ENCODE results near the gene TFCP2L1.

The TFCP2L1 gene

DNA sequence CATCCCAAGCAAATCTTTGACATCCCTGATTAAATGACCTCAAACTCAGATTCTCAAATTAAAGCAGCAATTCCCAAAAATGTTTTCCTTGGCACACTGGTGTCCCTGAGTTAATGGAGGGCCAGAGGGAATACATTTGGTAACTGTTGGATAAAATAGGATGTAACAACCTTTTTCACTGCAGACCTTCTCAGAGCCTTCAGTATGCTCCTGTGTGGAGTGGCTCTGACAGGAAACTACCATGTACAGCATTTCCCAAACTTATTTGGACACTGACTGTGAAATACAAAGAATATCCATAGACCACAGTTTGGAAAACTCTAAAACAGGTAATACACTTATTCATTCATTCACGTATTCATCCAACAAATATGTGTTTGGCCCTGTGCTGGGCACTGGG lies 91.8 kb downstream of the TFCP2L1 start:
- FAIRE-seq: no peak

DNA sequence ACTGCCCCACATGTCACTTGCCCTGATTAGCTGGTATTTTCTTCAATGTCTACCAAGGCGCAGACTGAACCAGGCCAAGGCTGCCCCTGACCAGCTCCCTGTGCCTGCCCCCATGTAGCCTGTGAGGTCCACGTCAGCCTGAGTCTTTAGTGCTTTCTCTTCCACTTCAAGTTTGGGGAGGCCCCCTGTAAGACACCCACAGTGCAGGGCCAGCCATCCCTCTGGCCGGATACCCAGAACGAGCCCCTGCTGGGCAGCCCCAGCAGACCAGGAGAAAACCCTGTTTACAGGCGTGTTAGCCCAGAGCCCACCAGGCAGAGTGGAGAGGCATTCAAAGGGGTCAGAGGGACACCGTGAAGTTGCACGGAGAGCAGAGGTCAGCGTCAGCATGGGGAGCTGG lies 92.4 kb downstream of the TFCP2L1 start:
- no peak for FAIRE-seq

DNA sequence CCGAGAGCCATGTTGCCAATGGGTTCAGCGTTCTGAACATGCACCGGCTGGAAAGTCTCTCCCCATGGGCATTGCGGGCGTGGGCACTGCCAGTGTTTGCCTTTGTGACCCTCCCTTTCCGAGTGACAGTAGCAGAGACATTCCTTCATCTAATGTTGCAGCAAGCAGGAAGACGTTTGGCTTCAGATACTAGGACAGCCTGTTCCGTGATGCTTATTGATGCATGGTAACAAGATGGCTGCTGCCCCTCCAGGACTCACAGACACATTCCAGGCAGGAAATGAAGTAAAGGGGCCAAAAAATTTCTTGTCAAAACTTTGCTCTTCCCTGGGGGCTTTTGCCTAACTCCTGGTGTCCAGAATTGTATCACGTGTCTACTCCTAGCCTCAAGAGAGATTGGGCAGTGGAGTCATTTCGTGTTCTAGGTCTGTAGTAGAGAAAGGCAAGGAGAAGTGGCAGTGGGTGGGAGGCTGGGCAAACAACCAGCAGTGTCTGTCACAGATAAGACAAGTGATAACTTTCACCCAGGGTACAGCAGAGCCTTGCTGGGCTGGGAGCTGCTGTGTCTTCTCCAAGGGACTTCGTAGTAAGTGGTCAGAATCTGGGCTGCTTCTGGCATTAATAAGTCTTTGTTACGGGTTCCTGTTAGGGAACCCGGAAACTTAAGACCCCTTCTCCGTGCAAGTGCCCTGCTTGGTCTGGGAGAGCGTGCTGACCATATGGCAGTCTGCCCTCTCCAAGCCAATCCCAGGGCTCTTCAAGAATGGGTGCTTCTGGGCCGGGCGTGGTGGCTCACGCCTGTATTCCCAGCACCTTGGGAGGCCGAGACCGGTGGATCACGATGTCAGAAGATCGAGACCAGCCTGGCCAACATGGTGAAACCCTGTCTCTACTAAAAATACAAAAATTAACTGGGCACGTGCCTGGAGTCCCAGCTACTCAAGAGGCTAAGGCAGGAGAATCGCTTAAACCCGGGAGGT lies 93.5 kb downstream of the TFCP2L1 start:
- FAIRE-seq: no peak

DNA sequence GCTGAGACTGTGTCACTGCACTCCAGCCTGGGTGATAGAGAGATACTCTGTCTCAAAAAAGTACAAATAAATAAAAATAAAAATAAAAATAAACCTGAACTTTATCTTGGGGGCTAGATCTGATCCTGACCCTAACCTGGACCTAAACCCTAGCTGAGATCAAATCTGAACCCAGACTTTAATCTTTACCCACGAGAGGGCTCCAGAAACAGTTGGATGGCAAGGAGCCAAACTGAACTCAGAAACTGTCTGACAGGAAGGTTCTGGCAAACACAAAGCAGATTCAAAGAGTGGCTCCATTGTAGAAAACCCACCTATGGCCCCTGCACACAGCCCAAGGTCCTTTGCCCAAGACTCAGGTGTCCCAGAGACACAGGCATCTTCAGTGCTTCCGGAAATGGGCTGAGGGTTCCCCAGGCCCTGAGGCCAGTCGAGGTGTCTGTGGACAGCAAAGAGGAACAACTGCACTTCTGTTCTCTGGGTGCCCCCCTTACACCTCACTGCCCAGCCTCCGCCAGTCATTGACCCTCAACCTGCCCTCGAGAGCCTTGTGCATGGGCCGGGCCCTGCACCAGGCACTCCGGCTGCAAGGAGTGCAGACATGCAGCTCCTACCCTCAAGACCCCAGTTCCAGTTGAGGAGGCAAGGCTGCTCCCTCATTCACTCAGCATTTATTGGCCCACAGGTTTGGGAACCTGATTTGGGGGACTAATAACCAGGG lies 95.2 kb downstream of the TFCP2L1 start:
- no peak for FAIRE-seq

DNA sequence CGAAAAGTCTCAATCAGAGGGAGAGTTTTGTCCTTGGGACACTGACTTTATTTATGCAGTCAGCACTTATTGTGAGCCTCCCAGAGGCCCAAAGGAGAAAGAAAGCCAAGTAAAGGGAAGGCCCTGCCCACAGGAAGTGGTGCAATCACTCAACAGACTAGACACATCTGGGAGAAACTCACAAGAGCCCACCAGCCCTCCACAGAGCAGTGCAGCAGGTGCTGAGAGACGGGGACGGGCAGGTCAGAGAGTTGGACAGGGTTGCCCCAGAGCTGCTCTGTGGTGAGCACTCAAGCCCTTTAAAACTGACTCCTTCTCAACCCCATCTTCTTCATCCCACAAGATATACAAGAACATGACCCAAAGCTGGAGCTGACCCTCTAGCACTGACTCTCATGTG lies 96.0 kb downstream of the TFCP2L1 start:
- no peak for FAIRE-seq

DNA sequence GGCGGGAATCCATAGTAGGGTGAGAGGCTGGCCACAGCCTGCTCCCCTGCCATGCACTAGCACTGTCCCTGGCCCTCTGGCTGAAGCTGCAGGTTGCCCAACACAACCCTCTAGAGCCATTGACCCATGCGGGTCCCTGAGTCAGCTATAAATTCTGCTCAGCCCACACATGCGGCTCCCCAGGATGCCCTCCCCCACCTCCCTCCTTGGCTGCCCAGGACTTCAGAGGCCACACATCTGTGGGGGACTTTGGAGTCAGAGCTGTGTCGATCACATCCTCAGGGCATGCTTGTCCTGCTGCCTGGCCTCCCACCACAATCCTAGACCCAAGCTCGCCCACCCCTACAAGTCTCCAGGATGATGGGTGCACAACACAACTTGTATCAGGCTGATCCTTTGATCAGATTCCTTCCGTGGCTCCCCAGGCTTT lies 97.0 kb downstream of the TFCP2L1 start:
- no peak for FAIRE-seq

DNA sequence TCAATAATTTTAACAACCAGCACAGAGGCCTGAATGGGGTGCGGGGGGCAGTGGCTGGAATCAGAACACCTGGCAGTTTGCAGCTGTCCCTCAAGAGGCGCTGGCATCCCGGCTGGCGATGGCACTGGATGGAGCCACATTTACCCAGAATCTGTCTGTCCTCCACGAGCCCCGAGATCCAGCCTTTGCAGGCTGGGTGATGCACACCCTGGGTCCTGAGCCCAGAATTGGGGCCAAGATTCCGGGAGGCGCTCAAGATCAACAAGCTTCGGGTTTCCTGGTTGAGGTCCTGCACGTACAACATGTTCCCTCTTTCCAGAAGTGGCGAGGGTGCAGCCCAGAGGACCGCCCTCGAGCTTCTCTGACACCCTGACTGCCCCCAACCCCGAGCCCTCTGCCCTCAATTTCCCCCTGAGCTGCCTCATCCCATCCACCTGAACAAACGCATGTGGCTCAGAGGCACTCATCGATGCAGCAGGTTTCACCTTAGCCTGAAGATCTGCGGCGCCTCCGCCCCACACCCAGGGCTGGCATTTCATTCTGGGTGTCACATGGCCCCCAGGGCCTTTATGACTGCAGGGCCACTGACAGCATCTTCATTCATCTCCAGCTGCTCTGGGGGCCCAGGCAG lies 97.5 kb downstream of the TFCP2L1 start:
- no peak for FAIRE-seq

DNA sequence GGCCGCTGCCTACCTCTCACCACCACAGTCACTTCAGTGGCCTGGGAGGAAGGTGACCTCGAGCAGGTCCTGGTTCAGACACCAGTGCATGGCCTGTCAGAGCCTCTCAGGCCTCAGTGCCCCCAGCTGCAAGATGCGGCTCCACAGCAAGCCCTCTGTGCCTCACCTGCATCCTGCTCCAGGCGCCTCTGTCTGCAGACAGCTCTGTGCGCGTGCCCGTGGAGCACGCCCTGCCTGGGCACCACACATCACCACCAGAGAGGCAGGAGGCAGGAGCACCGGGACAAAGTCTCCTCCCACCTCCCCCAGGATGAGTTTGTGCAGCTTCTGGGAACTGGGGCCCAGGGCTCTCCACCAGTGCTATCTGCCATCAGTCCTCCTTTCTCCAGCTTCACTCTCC lies 98.7 kb downstream of the TFCP2L1 start:
- FAIRE-seq: no peak

DNA sequence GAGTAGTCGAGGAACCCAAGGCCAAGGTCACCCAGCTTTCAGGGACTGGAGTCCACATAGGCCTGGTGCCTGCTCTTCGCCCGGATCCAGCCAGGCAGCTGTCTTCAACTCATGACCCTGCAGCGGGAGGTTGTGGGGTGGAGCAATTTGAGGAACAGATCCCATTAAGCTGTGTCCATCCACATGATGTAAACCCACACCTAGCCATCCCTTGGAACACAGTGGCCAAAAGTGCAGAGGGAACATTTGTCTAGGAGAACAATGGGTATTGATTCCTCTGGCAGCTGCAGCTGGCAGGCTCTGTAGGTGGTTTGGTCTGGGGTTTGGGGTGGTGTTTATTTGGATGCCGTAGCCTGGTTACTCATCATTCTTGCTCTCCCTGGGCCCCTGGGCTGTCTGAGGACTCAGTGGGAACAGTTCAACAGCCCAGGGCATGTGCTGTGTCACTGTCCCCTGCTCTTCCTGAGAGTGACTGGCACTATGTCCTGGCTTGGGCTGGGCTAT lies 99.4 kb downstream of the TFCP2L1 start:
- FAIRE-seq: no peak

DNA sequence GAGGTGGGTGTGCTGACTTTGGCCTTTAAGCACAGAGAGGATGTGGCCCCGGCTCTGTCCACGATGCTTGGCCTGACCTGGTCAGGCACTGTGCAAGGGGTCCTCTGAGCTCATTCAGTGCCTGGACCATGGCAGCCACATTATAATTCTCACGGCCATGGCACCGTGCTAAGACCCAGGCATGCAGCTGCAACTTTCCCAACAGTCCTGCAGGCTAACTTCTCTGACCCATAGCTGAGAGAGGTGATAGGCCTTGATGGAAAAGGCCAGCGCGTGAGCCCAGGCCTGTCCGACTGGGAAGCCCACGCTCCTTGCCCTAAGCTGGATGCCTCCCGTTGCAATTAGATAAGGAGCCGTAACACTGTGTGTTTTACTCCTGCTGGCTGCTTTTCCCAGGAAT lies 99.9 kb downstream of the TFCP2L1 start:
- no peak for FAIRE-seq

DNA sequence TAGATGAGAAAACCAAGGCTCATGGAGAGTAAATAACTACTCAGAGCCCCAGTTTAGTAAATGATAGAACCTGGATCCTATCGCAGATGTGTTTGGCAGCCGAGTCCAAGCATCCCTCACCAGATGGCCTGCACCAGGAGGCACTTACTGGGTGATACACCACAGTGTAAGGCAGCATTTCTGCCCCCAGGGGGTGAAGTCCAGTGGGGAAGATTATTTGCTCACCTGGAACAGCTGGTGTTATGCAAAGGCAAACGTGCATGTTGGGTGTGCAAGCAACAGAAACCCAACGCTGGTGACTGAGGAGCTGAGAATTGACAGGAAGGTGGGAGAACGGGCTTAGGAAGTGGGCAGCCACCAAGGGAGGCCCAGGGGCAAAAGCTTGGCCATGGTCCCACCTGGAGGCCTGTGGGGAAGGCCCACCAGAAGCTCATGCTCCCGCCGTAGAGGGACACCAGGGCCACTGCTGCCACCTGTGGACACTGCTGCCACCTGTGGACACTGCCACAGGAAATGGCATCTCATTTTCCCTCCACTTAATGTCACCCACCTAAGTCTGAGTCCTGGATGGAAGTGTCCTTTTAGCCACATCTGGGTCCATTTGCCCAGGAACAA lies 100.6 kb downstream of the TFCP2L1 start:
- no peak for FAIRE-seq

DNA sequence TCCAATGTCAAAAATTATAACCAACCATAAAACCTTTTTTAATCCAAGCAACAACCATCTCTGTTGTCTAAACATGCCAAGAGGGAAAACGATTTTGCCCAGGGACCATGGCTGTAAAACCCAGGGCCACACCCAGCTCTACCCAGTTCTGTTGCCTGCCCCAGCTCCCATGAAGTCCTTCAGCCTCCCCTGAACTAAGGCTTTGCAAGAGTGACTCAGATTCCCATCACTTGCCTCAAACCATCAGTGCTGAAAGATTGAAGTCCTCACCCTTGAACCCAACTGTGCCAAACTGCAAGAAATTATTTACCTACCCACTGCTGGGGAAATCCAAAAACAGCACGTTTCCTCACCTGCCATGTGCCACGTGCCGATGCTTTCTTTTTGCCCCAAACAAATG lies 102.5 kb downstream of the TFCP2L1 start:
- no peak for FAIRE-seq

DNA sequence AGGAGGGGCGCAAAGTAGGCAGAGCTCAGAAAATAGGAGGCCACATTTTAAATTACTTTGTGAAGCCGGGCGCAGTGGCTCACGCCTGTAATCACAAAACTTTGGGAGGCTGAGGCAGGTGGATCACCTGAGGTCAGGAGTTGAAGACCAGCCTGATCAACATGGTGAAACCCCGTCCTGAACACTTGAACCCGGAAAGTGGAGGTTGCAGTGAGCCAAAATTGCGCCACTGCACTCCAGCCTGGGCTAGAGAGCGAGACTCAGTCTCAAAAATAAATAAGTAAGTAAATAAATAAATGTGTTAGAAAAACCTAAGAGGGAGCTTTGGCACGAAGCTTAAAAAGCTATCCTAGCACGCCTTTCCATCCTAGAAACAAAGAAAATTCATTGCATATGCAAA lies 105.5 kb downstream of the TFCP2L1 start:
- FAIRE-seq: no peak

DNA sequence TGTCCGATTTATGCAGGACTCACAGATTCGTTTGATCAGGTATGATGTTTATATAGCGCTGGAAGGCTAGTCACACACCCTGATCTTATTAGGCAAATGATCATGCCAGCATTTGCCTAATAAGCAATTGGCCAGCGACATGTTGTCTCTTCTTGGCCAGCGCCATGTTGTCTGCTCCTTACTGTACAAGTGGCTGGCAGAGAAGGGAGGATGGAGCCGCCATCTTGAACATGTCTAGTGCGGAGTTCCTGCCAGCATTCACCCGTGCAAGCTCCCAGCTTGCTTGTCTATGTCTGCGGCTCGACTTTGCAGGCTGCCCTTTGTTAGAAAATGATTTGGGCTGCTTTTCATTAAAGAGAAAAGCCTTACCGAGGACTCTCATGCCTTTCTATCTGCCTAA lies 106.3 kb downstream of the TFCP2L1 start:
- no peak for FAIRE-seq

DNA sequence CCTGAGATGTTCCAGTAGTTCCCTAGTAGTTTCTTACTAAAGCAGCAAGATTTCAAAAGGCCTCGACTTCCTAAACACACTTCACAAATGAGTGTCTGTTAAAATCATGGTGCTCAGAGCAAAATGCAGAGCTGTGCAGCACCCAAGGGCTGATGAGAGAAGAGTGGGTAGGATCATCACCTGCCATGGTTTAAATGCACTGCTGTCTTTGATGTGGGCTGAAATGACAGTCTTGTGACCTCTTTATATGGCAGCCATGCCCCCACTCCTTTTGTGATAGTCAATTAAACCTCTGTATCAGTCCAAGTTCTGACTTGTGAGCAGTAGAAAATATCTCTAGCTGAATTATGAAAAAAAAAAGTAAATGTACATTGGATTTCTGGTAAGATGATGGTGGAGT lies 107.1 kb downstream of the TFCP2L1 start:
- no peak for FAIRE-seq

DNA sequence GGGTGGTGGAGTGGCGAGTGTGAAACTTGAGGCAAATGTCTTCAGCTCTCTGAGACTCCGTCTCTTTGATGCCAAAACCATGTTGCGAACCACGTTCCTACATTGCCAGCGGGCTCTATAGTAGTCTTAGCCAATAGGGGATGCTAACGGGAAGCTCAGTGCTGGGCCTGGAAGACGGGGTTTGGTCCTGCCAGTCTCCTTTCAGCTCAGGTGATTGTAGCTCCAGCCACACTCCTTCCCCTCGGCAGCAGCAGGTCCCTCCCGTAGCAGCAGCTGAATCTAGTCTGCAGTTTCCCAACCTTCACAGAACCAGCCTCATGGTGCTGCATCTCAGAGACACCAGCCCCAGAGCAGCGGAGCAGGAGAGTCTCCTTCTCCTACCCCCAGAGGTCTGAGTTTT lies 109.7 kb downstream of the TFCP2L1 start:
- no peak for FAIRE-seq

DNA sequence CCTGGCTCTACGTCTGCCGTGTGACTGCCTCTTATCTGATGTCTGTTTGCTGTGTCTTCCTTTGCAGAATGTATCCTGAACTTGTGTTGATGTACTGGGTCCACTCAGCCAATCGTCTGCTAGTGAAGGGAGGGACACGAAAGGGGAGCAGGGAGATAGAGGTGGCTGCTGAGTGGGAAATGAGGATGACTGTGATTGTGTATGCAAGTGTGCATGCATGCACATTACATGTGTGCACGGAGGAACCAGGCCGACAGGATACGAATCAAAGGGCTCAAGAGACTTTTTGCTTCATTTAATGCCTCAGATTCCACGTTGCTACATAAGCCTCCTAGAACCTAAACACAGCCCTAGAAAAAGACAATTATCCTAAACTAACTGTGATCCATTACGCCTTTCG lies 111.2 kb downstream of the TFCP2L1 start:
- FAIRE-seq: no peak

DNA sequence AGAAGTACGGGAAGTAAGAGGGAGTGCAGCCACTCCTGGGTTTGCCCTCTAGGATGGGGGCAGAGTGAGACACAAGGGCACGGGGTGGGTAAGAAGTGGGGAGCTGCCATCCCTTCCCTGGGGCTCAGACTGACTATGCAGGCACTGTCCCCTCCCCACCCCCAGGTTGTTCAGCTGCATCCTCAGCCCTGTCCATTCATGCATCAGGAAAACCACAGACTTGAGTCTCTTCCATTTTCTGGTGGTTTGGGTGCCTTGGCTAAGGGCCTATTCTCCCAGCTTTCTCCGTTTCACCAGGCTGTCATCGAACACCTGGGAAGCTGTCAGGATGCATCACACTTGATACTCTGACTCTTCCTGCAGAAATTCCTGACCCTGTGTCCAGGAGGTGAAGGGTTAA lies 111.9 kb downstream of the TFCP2L1 start:
- FAIRE-seq: no peak

DNA sequence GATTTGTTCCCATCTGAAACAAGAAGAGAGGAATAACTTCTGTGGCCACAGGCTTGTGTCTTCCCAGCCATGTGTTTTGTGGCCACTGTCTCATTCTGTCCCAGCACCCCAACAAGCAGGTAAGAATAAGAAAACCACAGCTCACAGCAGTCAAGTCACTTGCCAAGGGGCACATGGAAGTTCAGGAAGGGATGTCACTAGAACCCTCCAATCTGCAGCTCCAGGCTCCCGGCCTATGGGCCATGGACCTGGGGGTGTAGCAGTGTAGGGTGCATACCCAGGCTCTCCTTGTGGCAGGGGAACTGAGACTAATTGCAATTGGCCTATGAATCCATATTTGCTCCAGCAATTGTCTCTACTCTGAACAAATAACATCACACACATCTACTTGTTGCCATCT lies 112.5 kb downstream of the TFCP2L1 start:
- FAIRE-seq: no peak

DNA sequence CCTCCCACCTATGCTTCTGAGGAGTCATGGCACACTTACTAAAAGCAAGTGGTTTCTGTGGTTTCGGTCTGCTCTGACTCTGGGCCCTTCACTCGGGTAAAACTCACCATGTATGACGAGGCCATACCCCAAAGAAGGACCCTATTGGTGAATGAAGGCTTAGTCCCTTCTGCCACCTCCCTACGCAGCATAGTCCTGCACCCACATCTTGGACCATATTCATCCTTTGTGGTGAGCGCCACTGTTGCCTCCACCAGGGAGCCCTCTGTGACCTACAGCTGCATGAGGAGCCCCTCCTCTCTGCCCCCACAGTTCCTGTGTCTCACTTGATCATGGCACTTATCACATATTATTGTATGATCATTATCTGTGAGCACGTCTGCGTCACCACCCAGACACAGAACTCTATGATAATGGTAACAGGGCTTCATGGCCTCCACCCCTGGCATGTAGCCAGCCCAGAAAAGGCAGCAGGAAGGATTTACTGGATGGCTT lies 113.3 kb downstream of the TFCP2L1 start:
- no peak for FAIRE-seq

DNA sequence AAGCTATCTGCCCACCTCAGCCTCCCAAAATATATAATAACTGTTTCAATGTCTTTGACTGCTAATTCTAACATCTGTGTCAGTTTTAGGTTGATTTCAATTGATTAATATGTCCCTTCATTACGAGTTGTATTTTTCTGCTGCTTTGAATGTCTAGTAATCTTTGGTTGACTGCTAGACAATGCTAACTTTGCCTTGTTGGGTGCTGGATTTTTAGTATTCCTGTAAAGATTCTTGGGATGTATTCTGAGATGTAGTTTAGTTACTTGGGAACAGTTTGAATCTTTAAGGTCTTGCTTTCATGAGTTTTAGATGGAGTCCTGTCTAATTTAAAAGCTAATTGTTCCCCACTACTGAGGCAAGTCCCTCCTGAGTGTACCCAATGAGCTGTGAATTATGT lies 114.4 kb downstream of the TFCP2L1 start:
- no peak for FAIRE-seq

DNA sequence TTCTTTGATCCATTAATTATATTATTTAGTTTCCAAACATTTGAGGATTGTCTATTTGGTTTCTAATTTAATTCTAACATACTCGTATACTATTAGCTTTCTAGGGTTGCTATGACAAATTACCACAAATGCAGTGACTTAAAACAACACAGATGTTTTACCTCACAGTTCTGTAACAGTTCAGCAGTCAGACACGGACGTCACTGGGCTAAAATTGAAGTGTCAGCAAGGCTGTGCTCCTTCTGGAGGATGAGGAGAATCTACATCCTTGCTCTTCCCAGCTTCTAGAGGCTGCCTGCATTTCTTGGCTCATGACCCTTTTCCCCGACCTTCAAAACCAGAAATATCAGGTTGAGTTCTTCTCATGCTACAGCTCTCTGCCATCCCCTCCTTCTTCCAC lies 117.6 kb downstream of the TFCP2L1 start:
- no peak for FAIRE-seq

Measured in colon (tissue), 2 donors.